ENCODE data around the gene PRCC. TPM values are rescaled to one million over a fixed set of nuclear protein-coding genes. Genes with fewer than 3 reads are reported as not detected.
A peak's percentile ranks its signal among the peaks of the same experiment; 100 is the strongest.

PRCC gene
- total RNA-seq, 1 experiment from 2014 or later = 103 TPM

- no peak for TF ChIP-seq EZH2phosphoT487 (IDR thresholded peaks at IDR 0.05; ENCODE audit: borderline replicate concordance, low read length)
- TF ChIP-seq EZH2 (IDR thresholded peaks at IDR 0.05; ENCODE audit: low read length, unreplicated experiment) = no peak
- no peak for TF ChIP-seq CTCF (conservative IDR thresholded peaks at IDR 0.05; ENCODE audit: low read depth, low read length)
- DNase-seq (no peak), ATAC-seq (no peak)
- no peaks in the 10 kb centered on the region for H4K20me1 ChIP-seq (ENCODE audit: low read length)
- no peaks in the 10 kb centered on the region for H3F3A ChIP-seq (ENCODE audit: low read length, unreplicated experiment)
- peak overlapping the region; percentile 75 for H2AFZ ChIP-seq (ENCODE audit: low read length)
- ChIA-PET POLR2A (ENCODE audit: unreplicated experiment) (no interaction called here), CTCF (interaction anchor here (1.2 kb wide), 1 partner anchor 114 kb away, joined by 4 read pairs; no protein-coding TSS in a partner anchor)
- no peaks in the 10 kb centered on the region for H3K9me2 ChIP-seq (replicated peaks; ENCODE audit: low read length)
- no peaks in the 10 kb centered on the region for H3K79me2 ChIP-seq (ENCODE audit: low read length)
- intact Hi-C loops (cut with micrococcal nuclease) = no loop called here
- H3K4me2 ChIP-seq (ENCODE audit: low read length) = peak overlapping the region; percentile 82
- peak overlapping the region; percentile 83 for H3K27ac ChIP-seq (ENCODE audit: low read length)
- peak overlapping the region; percentile 59 for H3K4me3 ChIP-seq (ENCODE audit: low read length)
- H3K9me3 ChIP-seq (ENCODE audit: low read length) = no peaks in the 10 kb centered on the region
- BruUV-seq (replicated peaks) = TSS peak; percentile 45
- peaks cover 45% of the 10 kb centered on the region for H3K4me1 ChIP-seq (ENCODE audit: insufficient read depth, low read length)
- H3K36me3 ChIP-seq (ENCODE audit: low read depth, low read length) = no peaks in the 10 kb centered on the region
- peak overlapping the region; percentile 66 for H3K9ac ChIP-seq (ENCODE audit: low read length)
- no peaks in the 10 kb centered on the region for H3K27me3 ChIP-seq (ENCODE audit: low read length)
Measured at GRCh38 chr1:156813298-156813697, 46.0 kb downstream of the PRCC start.

- peak overlapping the region; percentile 59 for H3K4me3 ChIP-seq (ENCODE audit: low read length)
- ChIA-PET CTCF (interaction anchor here (0.6 to 1.2 kb wide), 4 partner anchors 46 to 114 kb away, joined by 3 to 12 read pairs (median 6); no protein-coding TSS in a partner anchor), POLR2A (ENCODE audit: unreplicated experiment) (no interaction called here)
- intact Hi-C loops (cut with micrococcal nuclease) = no loop called here
- H3K36me3 ChIP-seq (ENCODE audit: low read depth, low read length) = no peaks in the 10 kb centered on the region
- peak; percentile 62 for ATAC-seq
- peak overlapping the region; percentile 75 for H2AFZ ChIP-seq (ENCODE audit: low read length)
- DNase-seq = peak; percentile 64
- peaks cover 45% of the 10 kb centered on the region for H3K4me1 ChIP-seq (ENCODE audit: insufficient read depth, low read length)
- no TSS peak for BruUV-seq (replicated peaks)
- H3K9ac ChIP-seq (ENCODE audit: low read length) = peak overlapping the region; percentile 66
- H3F3A ChIP-seq (ENCODE audit: low read length, unreplicated experiment) = no peaks in the 10 kb centered on the region
- no peaks in the 10 kb centered on the region for H3K9me2 ChIP-seq (replicated peaks; ENCODE audit: low read length)
- TF ChIP-seq CTCF (conservative IDR thresholded peaks at IDR 0.05; ENCODE audit: low read depth, low read length) (peak; percentile 68), EZH2 (IDR thresholded peaks at IDR 0.05; ENCODE audit: low read length, unreplicated experiment) (no peak), EZH2phosphoT487 (IDR thresholded peaks at IDR 0.05; ENCODE audit: borderline replicate concordance, low read length) (no peak)
- no peaks in the 10 kb centered on the region for H3K9me3 ChIP-seq (ENCODE audit: low read length)
- no peaks in the 10 kb centered on the region for H3K79me2 ChIP-seq (ENCODE audit: low read length)
- peak overlapping the region; percentile 83 for H3K27ac ChIP-seq (ENCODE audit: low read length)
- H4K20me1 ChIP-seq (ENCODE audit: low read length) = no peaks in the 10 kb centered on the region
- H3K4me2 ChIP-seq (ENCODE audit: low read length) = peak overlapping the region; percentile 82
- H3K27me3 ChIP-seq (ENCODE audit: low read length) = no peaks in the 10 kb centered on the region
Measured at GRCh38 chr1:156813750-156814570, 46.6 kb downstream of the PRCC start.
